CD1c-positive myeloid dendritic cell (primary cell): ENCODE measurements around the gene RABL6.
"Not testable (repeated sequence)": the region's sequence is repeated elsewhere in the genome, so short reads cannot be mapped to it uniquely, and the experiment has no call there.

Source experiments
- DNase-seq: peaks from one replicate; pipeline ENCODE4 v3.0.0-alpha.2; 2016; ENCODE audit errors: extremely low spot score

RABL6 gene

DNA sequence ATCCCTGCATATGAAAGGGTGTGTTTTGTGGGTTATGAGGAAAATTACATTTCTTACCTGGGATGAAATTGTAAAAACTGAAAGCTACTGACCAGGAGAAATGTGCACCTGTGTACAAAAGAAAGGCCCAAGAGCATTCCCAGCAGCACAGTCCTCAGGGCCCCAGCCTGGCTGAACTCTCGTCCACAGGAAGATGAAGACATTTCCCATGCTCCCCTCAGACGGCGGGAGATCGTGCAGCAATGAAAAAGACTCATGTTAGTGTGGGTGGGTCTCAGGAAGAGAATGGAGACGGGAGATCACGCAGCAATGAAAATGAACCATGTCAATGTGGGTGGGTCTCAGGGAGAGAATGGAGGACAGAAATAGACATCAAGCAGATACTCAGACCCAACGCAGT, 30.8 kb upstream of the RABL6 start:
- no peak for DNase-seq

DNA sequence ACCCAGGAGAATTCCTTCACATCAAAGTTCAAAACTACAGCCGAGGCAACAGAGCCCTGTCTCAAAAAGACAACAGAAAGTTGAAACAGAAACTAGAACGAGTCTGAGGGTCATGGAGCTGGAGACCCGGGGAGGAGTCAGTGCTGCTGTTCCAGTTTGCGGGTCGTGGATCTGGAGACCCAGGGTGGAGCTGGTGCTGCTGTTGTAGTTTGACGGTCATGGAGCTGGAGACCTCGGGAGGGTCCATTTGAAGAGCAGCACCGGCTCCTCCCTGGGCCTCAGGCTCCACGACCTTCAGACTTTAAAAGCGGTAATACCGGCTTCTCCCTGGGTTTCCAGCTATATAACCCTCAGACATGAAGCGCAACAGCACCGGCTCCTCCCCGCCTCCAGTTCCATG, 30.4 kb upstream of the RABL6 start:
- DNase-seq, result no peak

DNA sequence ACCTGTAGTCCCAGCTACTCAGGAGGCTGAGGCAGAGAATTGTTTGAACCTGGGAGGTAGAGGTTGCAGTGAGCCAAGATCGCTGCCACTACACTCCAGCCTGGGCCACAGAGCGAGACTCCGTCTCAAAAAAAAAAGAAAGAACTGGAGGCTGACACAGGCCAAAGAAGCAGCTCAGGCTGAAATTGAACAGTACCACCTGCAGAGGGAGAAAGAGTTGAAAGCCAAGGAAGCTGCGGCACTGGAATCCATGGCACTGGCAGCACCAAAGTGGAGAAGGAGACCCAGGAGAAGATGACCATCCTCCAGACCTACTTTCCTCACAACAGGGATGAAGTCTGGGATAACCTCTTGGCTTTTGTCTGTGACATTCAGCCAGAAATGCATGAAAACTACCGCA, 27.9 kb upstream of the RABL6 start:
- DNase-seq, result no peak

DNA sequence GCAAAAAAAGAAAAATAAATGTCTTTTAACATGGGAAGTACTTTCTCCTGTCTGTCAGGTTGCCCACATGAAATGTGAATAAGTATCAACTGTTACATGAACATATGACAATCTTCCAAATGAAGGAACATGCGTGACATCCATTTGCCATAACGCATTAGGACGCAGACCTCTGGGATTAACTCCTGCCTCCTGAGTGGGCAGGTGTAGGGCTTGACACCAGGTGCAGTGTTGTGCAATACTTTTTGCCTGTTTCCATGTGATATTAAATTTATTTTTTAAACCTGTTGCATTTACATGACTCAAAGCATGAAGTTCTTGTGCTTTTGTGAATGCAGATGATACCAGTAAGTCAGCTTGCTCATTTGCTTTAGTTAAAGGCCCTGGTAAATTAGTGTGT, 25.3 kb upstream of the RABL6 start:
- no peak for DNase-seq

DNA sequence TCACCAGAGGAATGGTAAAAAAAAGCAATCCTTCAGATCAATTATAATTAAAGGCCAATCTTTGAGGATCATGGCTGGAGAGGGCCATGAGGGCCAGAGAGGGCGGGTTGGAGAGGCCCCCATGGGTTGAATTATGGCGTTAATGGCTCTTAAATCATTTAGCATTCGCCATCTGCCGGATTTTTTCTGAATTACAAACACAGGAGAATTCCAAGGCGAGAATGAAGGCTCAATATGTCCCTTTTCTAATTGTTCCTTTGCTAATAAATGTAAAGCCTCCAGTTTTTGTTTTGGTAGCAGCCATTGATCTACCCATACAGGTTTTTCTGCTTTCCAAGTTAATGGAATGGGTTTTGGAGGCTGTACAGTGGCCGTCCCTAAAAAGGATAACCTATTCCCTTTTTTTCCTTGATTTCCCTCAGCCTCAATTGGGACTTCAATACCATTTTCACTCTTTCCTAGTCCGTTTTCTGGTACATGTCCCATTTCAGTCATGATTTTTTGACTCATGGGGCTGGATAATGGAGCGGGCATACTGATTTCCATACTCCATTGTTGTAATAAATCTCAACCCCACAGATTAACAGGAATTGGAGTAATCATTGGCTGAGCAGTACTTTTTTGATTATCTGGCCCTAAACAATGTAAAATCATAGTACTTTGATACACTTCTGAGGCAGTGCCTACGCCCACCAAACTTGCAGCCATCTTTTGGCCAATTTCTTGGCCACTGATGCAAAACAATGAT, 23.3 kb upstream of the RABL6 start:
- DNase-seq, result peak; percentile 39

- DNase-seq, result no peak
Observed at GRCh38 chr9:136784997-136785361, 22.8 kb upstream of the RABL6 start.

- DNase-seq, result not testable (repeated sequence)
Observed at GRCh38 chr9:136785565-136786355, 22.0 kb upstream of the RABL6 start.

GRCh38 chr9:136786451-136786850, 21.3 kb upstream of the RABL6 start:
- no peak for DNase-seq

DNA sequence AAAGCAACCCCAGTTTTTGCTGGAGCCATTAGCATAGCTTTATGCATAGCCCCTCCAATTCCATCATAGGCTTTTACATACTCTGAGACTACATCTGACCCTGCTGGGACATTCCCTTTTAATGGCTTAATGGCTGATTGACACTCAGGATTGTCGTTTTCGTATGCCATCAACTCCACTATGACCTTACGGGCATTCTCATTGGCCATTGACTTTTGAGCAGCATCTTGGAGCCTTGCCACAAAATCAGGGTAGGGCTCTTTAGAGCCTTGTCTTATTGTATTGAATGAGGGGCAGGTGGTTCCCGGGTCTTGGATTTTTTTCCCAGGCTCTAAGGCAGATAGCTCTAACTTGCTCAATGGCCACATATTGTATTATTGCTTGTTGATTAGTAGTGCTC, 20.8 kb upstream of the RABL6 start:
- not testable (repeated sequence) for DNase-seq

DNA sequence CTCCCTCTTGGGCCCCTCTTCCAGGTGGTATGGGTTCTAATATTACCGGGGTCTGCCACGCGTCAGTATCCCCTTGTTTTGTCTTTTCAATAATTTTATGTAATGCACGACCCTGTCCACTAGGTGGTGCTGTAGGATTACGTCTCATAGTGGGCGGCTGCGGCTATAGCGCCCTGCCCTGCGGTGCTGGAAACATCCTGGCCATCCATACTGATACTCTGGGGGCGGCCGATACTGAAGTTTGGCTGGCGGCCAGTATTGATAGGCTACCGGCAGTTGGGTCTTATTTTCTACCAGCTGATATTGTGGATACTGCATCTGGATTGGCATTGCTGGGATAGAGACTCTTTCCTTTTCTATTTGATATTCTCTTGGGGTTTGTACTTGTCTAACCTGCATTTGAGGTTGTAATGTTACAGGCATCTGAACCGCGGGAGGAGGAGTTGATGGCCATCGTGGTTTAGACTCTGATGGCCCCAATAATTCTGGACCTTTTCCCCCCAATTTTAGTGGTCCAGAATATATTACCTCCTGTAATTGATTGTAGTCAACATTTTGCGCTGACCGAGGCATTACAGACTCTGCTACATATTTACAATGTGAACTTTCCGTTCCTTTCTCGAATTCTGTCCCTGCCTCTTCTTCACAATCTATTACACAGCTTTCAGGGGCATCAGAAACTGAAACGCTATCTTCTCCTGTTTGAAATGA, 19.9 kb upstream of the RABL6 start:
- peak; percentile 90 for DNase-seq

DNA sequence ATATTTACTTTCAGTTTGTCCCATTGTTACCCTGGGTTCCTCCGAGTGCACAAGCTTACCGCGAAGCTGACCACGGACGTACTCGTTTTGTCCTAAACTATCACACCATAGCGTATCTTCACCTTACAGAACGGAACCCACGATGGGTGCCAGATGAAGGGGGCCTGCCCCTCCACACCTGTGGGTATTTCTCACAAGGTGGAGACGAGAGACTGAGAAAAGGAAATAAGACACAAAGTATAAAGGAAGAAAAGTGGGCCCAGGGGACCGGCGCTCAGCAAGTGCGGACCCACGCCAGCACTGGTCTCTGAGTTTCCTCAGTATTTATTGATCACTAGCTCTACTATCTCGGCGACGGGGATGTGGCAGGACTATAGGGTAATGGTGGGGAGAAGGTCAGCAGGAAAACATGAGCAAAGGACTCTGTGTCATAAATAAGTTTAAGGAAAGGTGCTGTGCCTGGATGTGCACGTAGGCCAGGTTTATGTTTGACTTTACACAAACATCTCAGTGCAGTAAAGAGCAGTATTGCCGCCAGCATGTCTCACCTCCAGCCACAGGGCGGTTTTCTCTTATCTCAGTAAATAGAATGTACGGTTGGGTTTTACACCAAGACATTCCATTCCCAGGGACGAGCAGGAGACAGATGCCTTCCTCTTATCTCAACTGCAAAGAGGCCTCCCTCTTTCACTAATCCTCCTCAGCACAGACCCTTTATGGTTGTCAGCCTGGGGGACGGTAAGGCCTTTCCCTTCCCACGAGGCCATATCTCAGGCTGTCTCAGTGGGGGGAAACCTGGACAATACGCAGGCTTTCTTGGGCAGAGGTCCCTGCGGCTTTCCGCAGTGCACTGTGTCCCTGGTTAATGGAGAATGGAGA, 18.9 kb upstream of the RABL6 start:
- not testable (repeated sequence) for DNase-seq

GRCh38 chr9:136789523-136789937, 18.2 kb upstream of the RABL6 start:
- no peak for DNase-seq

GRCh38 chr9:136790640-136791515, 16.9 kb upstream of the RABL6 start, which contains the start of gene TMEM141:
Gene TMEM141, plus strand, starts transcription at chr9:136791344. Its CDS starts 27 bp downstream, at chr9:136791371.
- peak; percentile 100 for DNase-seq

DNA sequence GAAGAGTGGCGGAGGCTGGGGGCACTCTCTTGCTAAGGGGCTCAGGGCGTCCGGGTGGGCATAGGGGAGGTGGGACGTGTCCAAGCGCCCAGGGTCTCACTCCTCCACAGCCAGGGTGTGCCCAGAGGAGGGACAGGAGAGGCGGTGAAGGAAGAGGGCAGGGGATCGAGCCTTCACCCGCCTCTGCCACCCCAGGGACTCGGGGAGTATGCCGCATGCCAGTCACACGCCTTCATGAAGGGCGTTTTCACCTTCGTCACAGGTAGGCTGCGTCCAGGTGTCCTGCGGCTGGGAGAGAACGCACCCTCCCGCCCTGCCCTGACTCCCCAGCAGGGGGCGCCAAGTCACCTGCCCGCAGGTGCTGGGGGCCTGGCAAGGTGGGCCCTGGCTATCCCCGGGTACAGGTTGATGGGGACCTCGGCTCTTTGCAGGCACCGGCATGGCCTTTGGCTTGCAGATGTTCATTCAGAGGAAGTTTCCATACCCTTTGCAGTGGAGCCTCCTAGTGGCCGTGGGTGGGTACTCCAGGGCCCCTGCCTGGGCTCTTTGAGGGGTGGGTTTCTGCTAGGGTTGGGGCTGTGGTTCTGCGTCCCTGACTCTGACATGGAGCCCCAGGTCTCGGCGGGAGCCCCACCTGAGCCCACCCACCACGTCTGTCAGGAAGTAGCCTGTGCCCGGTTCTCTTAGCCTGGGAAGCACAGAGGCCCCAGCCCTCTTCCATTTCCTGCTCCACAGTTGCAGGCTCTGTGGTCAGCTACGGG, 16.1 kb upstream of the RABL6 start:
- DNase-seq, result peak; percentile 69

DNA sequence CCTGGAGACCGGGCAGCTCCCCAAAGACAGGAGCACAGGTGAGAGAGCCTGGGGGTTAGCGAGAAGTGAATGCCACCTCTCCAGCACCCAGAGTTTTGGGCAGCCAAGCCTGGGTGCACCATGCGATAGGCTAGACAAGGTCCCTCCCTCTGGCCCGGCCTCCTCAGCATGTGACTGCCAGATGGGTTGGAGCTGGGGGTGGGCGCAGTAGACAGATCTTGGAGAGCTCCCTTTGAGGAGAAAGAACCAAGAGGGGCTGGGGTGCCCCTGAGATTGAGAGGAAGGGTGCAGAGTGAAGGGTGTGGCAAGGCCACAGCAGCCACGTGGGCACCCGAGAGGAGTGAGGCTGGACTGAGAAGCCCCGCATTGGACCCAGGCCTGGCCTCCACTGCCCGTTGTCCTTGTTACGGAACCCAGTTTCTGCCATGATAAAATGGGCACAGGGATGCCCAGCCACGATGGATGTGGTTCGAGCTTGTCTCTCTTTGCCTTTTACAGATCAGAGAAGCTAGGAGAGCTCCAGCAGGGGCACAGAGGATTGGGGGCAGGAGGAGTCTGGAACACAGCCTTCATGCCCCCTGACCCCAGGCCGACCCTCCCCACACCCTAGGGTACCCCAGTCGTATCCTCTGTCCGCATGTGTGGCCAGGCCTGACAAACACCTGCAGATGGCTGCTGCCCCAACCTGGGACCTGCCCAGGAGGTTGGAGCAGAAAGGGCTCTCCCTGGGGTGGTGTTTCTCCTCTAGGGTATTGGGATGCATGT, 15.2 kb upstream of the RABL6 start:
- no peak for DNase-seq

DNA sequence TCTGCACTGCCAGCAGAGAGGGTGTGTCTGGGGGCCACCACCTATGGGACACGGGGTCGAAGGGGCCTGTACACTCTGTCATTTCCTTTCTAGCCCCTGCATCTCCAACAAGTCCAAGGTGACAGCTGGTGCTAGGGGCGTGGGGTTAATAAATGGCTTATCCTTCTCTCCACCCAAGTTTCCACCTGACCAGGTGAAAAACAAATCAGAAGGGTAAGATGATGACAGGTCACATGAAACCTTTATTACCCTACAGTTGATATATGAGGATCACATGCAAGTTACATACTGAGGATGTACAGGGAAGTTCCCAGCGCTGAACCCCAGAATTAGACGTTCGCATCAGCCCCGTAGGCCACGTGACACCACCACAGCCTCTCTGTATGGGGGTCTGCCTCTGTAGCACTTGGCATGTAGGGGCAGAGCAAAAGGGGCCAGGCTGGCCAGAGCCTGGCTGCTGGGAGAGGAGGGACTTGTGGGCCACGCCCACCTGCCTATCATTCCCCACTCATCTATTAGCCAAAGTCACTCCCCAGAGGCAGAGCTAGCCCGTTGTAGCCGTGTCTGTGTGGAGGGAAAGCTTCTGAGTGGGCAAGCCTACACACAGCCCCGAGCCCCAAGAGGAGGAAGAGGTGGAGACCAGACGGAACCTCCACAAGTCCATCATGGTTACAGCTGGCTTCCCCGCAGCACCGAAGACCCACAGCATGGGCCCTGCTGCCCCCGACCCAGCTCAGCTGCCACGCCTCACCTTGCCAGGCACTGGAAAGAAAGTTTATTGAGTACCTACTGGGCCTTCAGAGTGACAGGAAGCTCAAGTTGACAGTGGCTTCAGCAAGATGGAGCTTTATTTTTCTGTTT, 14.4 kb upstream of the RABL6 start:
- no peak for DNase-seq

DNA sequence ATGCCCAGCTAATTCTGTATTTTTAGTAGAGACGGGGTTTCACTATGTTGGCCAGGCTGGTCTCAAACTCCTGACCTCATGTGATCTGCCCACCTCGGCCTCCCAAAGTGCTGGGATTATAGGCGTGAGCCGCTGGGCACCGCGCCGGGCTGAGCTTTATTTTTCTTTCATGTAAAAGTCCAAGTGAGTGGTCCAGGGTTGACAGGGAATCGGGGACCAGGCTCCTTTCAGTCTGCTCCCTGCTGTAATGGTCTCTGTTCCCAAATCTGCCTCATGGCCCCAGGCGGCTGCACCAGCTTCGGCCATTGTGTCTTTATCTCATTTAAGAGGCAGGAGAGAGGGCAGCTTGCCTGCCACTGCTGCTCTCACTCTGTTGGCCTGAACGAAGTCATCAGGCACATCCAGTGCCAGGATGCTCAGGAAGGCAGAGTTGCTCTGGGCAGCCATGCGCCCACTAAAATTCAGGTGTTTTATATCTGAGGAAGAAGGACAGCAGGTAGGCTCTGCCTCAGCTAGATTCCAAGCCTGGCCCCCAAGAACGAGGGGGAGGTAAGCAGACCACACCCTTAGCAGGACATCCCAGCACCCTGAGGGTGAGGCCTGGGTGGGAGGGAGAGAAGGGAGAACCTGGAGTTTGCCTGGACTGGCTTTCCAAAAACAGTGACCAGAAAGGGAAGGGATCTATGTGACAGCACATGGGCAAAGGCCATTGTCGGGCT, 13.3 kb upstream of the RABL6 start:
- DNase-seq, result no peak
